ENCODE results near the gene HMCN1.

DNA sequence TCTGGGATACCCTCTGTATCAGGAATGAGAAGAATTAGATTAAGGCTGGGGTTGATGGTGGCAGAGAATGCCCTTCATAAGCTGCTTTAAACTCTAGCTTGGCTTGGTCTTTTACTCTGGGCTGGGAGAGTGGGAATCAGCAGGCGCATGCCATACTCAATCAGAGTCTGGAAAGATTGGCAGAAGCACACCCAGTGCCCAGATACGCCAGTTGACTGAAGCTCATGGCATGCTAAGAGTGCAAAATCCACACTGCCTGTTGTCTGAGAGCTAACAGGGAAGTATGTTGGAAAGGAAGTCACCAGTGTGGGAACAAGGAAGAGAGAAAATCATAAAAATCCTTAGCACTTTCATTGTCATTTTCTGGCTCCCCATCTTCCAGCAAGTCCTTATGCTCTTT, 53.0 kb downstream of the HMCN1 start:
- TF ChIP-seq, protein P1, sequence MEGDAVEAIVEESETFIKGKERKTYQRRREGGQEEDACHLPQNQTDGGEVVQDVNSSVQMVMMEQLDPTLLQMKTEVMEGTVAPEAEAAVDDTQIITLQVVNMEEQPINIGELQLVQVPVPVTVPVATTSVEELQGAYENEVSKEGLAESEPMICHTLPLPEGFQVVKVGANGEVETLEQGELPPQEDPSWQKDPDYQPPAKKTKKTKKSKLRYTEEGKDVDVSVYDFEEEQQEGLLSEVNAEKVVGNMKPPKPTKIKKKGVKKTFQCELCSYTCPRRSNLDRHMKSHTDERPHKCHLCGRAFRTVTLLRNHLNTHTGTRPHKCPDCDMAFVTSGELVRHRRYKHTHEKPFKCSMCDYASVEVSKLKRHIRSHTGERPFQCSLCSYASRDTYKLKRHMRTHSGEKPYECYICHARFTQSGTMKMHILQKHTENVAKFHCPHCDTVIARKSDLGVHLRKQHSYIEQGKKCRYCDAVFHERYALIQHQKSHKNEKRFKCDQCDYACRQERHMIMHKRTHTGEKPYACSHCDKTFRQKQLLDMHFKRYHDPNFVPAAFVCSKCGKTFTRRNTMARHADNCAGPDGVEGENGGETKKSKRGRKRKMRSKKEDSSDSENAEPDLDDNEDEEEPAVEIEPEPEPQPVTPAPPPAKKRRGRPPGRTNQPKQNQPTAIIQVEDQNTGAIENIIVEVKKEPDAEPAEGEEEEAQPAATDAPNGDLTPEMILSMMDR (IDR thresholded peaks at IDR 0.05; ENCODE audit: low read depth, low read length, poor library complexity, severe bottlenecking): no peak
- no peak for TF ChIP-seq EZH2phosphoT487 (IDR thresholded peaks at IDR 0.05; ENCODE audit: borderline replicate concordance, low read length)

Data from DOHH2 (cell line).